ENCODE data around the gene IFNA10. TPM values are rescaled to one million over a fixed set of nuclear protein-coding genes. Genes with fewer than 3 reads are reported as not detected.
"Not testable (repeated sequence)": the region's sequence is repeated elsewhere in the genome, so short reads cannot be mapped to it uniquely, and the experiment has no call there.

Gene IFNA10
- not detected for polyA plus RNA-seq (2012; ENCODE audit: insufficient read depth, insufficient read length)

GRCh38 chr9:21207043-21207442 is at the start of gene IFNA10:
TSS of gene IFNA10 (minus strand) at chr9:21207143. CDS start at chr9:21207097, 46 bp downstream.
- not testable (repeated sequence) for DNase-seq (ENCODE audit: low read depth, low spot score); H3K4me3 ChIP-seq (ENCODE audit: low read length)

DNA sequence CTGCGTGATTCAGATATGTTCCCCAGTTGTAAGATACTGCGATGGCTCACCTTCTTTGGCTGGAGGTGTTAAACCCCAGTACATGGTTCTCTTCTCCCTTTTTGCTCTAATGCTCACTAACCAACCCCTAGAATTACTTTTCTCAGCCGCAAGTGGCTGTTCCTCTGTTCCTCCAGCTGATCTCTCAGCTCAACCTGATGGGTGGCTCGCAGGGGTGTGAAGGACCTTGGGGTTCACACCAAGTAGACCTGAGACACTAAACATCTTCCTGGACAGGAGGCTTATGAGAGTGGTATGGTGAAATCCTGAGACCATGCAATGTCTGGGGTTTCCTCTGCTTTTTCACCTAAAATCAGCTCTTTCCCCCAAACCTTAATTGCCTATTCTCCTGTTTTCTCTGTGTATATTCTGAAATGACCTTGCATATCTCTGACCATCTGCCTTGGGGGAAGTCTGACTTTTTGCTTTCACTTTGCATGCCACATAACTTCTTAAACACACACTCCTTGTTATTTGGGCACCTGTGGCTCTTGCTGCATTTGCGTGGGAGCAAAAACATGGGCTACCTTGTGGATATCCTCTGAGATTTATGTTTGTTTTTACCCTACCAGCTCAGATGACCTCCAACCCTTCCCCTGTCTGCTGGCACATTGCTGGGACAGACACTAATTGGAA is 48.7 kb upstream of the IFNA10 start:
- no peak for DNase-seq (ENCODE audit: low read depth, low spot score)
- H3K4me3 ChIP-seq (ENCODE audit: low read length), result no peak overlapping the region

GRCh38 chr9:21252721-21253547 is 46.0 kb upstream of the IFNA10 start:
- no peak overlapping the region for H3K4me3 ChIP-seq (ENCODE audit: low read length)
- DNase-seq (ENCODE audit: low read depth, low spot score), result no peak

DNA sequence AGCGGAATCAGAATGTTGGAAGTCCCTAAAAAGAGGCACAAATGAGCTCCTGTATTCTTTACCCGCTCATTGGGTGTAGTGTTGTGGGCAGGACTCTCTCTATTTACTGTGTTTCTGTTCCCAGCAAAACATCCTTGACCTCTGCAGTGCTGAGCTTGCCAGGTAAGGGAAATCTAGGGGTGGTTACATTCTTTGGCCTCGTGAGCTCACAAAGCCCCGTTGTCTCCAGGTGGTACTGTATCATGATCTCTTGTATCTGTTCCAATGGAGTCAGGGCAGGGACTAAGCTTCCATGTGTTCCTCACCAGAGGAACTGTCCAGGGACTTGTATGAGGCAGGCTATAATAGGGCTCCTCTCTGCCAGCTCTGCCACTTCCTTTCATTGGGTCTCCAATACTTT is 44.7 kb upstream of the IFNA10 start:
- DNase-seq (ENCODE audit: low read depth, low spot score), result no peak
- H3K4me3 ChIP-seq (ENCODE audit: low read length), result no peak overlapping the region

- H3K4me3 ChIP-seq (ENCODE audit: low read length), result no peak overlapping the region
- no peak for DNase-seq (ENCODE audit: low read depth, low spot score)
Measured at GRCh38 chr9:21251190-21251589, 44.2 kb upstream of the IFNA10 start.

DNA sequence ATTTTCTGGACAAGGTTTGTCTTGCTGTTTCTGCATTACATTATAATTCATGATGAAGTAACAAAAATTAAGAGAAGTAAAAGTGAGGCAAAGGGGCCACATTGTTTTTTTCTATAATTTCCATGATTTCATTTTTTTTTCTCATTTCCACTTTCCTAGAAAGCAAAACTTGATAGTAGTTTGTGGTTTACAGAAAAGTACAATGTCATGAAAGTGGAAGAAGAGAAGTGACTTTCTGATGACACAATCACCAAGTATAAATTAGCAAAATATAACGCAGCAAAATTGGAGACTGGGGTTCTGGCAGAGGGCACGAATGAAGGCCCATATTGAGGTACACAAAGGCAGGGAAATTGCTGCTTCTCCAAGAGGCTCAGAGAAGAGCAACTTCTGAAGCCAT is 37.9 kb upstream of the IFNA10 start:
- no peak overlapping the region for H3K4me3 ChIP-seq (ENCODE audit: low read length)
- no peak for DNase-seq (ENCODE audit: low read depth, low spot score)

DNA sequence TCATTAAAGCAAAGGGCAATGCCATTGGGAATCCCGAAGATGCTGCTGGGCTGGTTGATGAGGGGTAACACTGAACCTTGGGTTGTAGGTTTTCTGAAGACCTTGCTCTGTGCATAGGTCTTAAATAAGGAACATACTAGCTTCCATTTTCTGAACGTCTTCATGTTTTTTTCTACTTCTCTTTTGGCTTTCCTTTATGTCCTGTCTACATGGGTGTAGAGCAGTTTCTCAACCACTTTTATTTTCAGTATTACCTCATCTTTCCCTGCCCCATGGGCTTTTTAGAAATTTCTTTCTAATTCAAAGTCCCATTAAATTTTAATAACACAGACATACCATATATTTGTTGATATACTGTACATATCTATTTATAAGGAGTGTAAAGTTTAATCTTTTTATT is 33.0 kb upstream of the IFNA10 start, which contains the start of gene IFNA14:
IFNA14 (minus strand) TSS at position 95 of the 400 bp plus-strand sequence; CDS start at position 25, 70 bp downstream.
- DNase-seq (ENCODE audit: low read depth, low spot score), result no peak
- H3K4me3 ChIP-seq (ENCODE audit: low read length), result no peak within 1 kb of the TSS

DNA sequence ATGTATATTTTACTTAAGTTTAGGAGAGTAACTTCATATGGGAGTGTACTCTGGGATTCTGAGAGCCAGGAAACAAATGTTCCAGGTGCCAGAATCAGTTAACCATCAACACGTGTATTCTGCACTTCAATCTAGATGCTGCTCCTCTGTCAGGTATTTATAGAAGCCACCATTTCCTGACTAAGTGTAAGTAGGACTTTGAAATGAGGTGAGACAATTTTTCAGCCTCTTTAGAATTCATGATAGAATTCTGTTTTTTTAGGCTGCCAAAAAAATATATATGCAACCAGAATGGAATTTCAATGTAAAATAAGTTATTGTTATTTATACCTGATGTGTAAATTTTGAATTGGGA is 29.4 kb upstream of the IFNA10 start:
- DNase-seq (ENCODE audit: low read depth, low spot score); H3K4me3 ChIP-seq (ENCODE audit: low read length): not testable (repeated sequence)

GRCh38 chr9:21235468-21236359 is 28.8 kb upstream of the IFNA10 start:
- H3K4me3 ChIP-seq (ENCODE audit: low read length); DNase-seq (ENCODE audit: low read depth, low spot score): not testable (repeated sequence)

- no peak overlapping the region for H3K4me3 ChIP-seq (ENCODE audit: low read length)
- no peak for DNase-seq (ENCODE audit: low read depth, low spot score)
Measured at GRCh38 chr9:21234153-21234687, 27.3 kb upstream of the IFNA10 start.

DNA sequence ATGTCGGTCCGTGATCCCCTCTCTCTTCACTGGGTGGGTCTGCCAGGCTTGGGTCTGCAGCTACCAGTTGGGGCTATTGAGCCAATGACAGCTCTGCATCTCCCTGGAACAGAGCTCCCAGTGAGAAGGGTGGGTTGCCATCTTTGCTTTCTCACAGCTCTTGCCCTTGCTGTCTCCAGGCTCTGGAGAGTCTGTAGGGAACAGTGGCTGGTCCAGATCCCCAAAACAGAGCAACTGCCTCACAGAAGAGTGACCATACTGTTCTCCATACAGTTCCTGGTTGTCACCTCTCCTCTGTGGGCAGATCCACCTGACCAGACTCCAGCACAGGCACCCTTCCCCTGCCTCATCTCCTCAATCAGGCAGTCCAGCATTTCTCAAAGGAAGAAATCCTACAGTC is 26.3 kb upstream of the IFNA10 start:
- H3K4me3 ChIP-seq (ENCODE audit: low read length), result no peak overlapping the region
- DNase-seq (ENCODE audit: low read depth, low spot score), result no peak

- DNase-seq (ENCODE audit: low read depth, low spot score), result no peak
Measured at GRCh38 chr9:21228122-21228521, 21.2 kb upstream of the IFNA10 start, which contains the start of gene IFNA17. TSS of gene IFNA17 (minus strand) at chr9:21228222. CDS start at chr9:21228173, 49 bp downstream.

DNA sequence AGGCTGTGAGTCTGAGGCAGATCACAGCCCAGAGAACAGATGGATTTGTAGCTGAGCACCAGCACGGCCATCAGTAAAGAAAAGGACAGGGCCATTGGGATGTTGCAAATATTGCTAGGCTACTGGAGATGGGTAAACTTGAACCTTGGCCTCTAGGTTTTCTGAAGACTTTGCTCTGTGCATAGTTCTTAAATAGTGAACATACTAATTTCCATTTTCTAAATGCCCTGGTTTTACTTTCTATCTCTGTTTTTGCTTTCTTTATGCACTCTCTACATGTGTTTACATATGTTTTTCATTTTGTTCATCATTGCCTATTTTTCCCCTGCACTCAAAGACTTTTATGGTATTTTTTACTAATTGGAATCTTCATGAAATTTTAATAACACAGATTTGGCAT is 10.3 kb upstream of the IFNA10 start, which contains the start of gene IFNA16:
IFNA16 (minus strand) TSS at position 101 of the 400 bp plus-strand sequence; CDS start at position 95, 6 bp downstream.
- not testable (repeated sequence) for DNase-seq (ENCODE audit: low read depth, low spot score); H3K4me3 ChIP-seq (ENCODE audit: low read length)

More at GRCh38 chr9:21228122-21228521, 21.2 kb upstream of the IFNA10 start, which contains the start of gene IFNA17:
- no peak within 1 kb of the TSS for H3K4me3 ChIP-seq (ENCODE audit: low read length)

DNA sequence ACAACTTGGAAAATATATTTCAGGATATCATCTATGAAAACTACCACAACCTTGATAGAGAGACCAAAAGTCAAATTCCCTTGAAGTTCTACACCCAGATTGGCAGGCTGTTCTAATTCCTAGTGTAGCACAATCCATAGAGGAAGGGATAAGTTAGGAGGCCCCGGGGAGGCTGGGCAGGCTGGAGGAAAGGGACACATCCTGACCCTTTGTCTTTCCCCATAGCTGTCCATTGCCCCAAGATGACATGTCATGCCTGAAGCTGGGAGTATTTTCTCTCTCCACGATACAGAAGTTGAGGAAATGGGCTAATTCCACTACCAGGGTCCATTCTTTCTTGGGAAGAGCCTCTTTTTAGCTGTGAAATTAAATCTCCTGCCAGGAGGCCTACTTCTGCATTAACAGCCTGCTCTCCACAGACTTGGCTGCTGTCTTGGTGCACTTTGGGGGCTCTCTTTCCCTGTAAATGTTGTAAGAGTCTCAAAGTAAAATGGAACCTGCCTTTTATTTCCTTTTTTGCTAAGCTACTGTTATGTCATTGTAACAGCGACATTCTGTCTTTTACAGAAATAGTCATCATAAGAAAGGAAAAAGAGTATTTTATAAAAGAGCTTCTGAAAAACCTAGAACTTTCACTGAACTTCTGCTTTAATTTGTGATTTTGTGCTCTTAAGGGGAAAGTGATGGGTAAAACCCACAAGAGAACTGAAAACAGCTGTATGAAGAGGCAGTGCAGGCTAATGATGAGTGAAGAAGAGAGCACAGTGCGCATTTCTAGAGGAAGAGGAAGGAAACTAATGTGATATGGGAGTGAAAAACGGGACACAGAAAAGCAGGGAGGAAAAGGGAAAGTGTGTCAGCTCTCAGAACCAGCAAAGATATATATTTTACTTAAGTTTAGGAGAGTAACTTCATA is 6.7 kb upstream of the IFNA10 start:
- DNase-seq (ENCODE audit: low read depth, low spot score), result not testable (repeated sequence)

GRCh38 chr9:21212160-21212559 is 5.2 kb upstream of the IFNA10 start:
- not testable (repeated sequence) for H3K4me3 ChIP-seq (ENCODE audit: low read length); DNase-seq (ENCODE audit: low read depth, low spot score)

More for the DNA sequence above, 6.7 kb upstream of the IFNA10 start:
- not testable (repeated sequence) for H3K4me3 ChIP-seq (ENCODE audit: low read length)

DNA sequence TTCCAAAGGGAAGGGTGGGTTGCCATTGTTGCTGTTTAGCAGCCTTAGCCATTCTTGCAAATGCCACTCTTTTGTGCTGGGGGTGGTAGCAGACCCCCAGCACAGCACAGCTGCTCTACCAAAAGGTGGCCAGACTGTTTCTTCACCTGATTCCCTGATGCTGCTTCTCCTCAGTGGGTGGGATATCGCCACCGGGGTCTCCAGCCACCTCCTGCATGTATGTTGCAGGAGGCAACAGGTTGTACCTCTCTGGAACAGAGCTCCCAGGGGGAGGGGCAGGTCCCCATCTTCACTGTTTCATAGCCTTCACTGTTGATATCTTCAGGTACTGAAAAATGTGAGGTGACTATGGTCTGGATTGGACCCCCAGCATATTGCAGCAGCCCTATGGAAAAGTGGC is 3.8 kb upstream of the IFNA10 start:
- not testable (repeated sequence) for DNase-seq (ENCODE audit: low read depth, low spot score); H3K4me3 ChIP-seq (ENCODE audit: low read length)

DNA sequence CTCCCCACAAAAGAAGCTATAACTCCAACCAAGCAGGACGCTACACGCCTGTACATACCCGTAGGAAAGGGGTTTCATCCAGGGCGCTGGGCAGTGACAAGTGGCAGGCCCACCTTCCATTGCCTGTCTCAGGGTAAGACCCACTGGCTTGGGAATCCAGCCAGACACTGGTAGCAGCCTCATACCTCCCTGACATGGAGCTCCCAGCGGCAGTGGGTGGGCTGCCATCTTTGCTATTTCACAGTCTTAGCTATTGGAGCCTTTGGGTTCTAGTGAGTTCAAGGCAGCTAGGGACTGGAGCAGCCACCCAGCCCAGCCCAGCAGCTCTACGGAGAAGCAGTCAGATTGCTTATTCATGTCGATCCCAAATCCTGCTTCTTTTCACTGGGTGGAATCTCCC is 3.4 kb upstream of the IFNA10 start:
- no peak for DNase-seq (ENCODE audit: low read depth, low spot score)
- no peak overlapping the region for H3K4me3 ChIP-seq (ENCODE audit: low read length)

- DNase-seq (ENCODE audit: low read depth, low spot score), result no peak
Measured at GRCh38 chr9:21205204-21205603, 1.7 kb downstream of the IFNA10 start.

More at GRCh38 chr9:21205204-21205603, 1.7 kb downstream of the IFNA10 start:
- no peak overlapping the region for H3K4me3 ChIP-seq (ENCODE audit: low read length)
